ENCODE data around the gene TBC1D14.

TBC1D14 gene

GRCh38 chr4:7007142-7007907 lies 97.7 kb downstream of the TBC1D14 start:
- H3K4me1 ChIP-seq: 0 out of 2 replicates have a peak, but pooled peaks cover 1% of the 10 kb centered on the region
- H3K9me3 ChIP-seq: no peaks in the 10 kb centered on the region
- no peaks in the 10 kb centered on the region for H3K27me3 ChIP-seq
- TF ChIP-seq, protein P1, sequence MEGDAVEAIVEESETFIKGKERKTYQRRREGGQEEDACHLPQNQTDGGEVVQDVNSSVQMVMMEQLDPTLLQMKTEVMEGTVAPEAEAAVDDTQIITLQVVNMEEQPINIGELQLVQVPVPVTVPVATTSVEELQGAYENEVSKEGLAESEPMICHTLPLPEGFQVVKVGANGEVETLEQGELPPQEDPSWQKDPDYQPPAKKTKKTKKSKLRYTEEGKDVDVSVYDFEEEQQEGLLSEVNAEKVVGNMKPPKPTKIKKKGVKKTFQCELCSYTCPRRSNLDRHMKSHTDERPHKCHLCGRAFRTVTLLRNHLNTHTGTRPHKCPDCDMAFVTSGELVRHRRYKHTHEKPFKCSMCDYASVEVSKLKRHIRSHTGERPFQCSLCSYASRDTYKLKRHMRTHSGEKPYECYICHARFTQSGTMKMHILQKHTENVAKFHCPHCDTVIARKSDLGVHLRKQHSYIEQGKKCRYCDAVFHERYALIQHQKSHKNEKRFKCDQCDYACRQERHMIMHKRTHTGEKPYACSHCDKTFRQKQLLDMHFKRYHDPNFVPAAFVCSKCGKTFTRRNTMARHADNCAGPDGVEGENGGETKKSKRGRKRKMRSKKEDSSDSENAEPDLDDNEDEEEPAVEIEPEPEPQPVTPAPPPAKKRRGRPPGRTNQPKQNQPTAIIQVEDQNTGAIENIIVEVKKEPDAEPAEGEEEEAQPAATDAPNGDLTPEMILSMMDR (IDR thresholded peaks at IDR 0.05; ENCODE audit: low read depth, low read length): no peak
- no peak for DNase-seq
- H3K4me3 ChIP-seq (ENCODE audit: low read depth, low read length): no peak overlapping the region
- peaks cover 63% of the 10 kb centered on the region for H3K36me3 ChIP-seq

DNA sequence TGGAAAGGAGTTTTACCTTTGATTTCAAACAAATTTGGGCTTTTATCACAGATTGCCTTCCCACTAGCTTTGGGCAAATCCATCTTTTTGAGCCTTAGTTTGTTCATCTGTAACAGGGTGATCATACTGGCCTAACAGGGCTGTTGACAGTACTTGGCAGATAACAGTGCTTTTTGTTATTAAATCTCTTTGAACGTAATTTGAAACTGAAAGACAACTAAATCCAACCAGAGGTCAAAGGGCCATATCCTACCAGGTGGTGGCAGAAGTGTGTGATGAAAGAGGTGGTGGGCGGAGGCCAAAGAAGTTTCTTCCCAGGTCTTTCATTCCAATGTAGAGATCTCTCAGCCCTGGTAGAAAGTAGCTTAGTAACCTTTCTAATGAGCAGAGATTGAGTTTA lies 98.3 kb downstream of the TBC1D14 start:
- no peaks in the 10 kb centered on the region for H3K27me3 ChIP-seq
- H3K36me3 ChIP-seq: peaks cover 63% of the 10 kb centered on the region
- H3K4me3 ChIP-seq (ENCODE audit: low read depth, low read length): no peak overlapping the region
- DNase-seq: no peak
- no peaks in the 10 kb centered on the region for H3K9me3 ChIP-seq
- TF ChIP-seq, protein P1 (IDR thresholded peaks at IDR 0.05; ENCODE audit: low read depth, low read length): no peak
- peaks cover 3% of the 10 kb centered on the region for H3K4me1 ChIP-seq

DNA sequence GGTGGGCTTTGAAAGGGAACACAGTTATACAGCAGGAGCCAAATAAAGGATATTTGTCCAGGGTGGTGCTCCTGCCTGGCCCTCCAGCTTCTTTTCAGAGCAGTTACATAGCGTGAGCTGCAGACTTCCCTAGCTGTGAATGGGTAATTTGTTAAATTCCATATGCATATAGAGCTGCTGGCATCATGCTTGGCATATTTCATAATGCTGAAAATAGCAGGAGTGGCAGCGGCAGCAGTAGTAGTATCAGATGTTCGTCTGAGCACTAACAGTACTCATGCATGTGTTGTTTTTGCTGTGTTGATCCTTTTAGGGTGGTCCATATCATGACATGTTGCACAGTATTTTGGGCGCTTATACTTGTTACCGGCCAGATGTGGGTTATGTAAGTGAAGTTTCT lies 99.9 kb downstream of the TBC1D14 start:
- H3K36me3 ChIP-seq: peaks cover 64% of the 10 kb centered on the region

GRCh38 chr4:7013175-7013574 lies 103.5 kb downstream of the TBC1D14 start:
- Histone ChIP-seq H3K4me1 (peaks cover 9% of the 10 kb centered on the region), H3K27me3 (no peaks in the 10 kb centered on the region), H3K9me3 (no peaks in the 10 kb centered on the region), H3K36me3 (peaks cover 66% of the 10 kb centered on the region), H3K4me3 (ENCODE audit: low read depth, low read length) (no peak overlapping the region)
- TF ChIP-seq, protein P1 (IDR thresholded peaks at IDR 0.05; ENCODE audit: low read depth, low read length): no peak
- peak; percentile 82 for DNase-seq

More for the DNA sequence above, 99.9 kb downstream of the TBC1D14 start:
- Histone ChIP-seq H3K4me1 (peaks cover 9% of the 10 kb centered on the region), H3K9me3 (no peaks in the 10 kb centered on the region), H3K4me3 (ENCODE audit: low read depth, low read length) (no peak overlapping the region), H3K27me3 (no peaks in the 10 kb centered on the region)
- no peak for DNase-seq
- TF ChIP-seq, protein P1 (IDR thresholded peaks at IDR 0.05; ENCODE audit: low read depth, low read length): no peak

DNA sequence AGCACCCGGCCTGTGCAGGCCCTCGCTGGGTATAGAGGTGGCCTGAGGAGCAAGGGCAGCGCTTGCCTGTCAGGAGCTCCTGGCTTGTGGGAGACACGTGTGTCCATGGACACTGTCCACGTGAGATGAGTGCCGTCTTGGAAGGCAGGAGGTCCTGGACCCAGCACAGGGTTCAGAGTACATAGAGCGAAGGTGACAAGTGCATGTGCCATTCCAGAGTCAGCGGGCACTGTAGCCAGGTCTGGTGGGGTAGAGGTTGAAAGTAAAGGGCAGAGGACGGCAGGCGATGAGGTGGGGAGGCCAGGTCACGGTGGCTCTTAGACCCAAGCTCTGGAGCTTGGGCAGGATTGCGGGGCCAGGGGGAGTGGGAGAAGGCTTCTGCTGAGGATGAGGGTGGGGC lies 105.2 kb downstream of the TBC1D14 start:
- TF ChIP-seq, protein P1 (IDR thresholded peaks at IDR 0.05; ENCODE audit: low read depth, low read length): no peak
- peaks cover 60% of the 10 kb centered on the region for H3K36me3 ChIP-seq
- no peaks in the 10 kb centered on the region for H3K9me3 ChIP-seq
- no peak overlapping the region for H3K4me3 ChIP-seq (ENCODE audit: low read depth, low read length)
- no peaks in the 10 kb centered on the region for H3K27me3 ChIP-seq
- DNase-seq: no peak
- peaks cover 9% of the 10 kb centered on the region for H3K4me1 ChIP-seq

DNA sequence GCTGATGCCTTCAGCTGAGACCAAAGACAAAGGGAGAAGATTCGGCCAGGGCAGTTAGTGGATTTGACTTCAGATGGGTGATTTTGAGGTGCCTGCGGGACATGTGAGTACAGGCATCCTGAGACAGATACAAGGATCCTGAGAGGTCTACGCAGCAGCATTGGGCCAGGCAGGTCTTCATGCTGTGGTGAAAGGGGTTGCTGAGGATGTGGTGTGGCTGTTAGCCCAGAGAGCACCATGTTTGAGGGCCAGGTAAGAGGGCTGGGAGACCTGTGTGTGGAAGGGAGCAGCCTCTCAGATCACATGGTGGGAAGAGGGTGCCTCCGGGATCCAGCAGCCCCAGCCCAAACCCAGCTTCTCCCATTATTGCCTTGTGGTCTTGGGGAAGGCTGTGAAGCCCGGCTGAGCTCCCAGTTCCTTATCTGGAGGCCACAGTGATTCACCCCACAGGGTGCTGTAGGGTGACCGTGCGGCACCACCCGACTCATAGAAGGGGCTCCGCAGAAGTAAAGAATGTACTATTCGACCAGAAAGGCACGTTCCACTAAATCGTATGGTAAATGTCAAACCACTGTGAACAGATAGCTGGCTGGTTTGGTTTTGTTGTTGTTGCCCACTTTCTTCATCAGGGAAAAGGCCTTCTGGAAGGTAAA lies 105.9 kb downstream of the TBC1D14 start:
- Histone ChIP-seq H3K4me3 (ENCODE audit: low read depth, low read length) (no peak overlapping the region), H3K36me3 (peaks cover 55% of the 10 kb centered on the region)

More for the DNA sequence above, 105.9 kb downstream of the TBC1D14 start:
- no peaks in the 10 kb centered on the region for H3K9me3 ChIP-seq
- H3K27me3 ChIP-seq: no peaks in the 10 kb centered on the region
- TF ChIP-seq, protein P1 (IDR thresholded peaks at IDR 0.05; ENCODE audit: low read depth, low read length): no peak
- H3K4me1 ChIP-seq: peaks cover 9% of the 10 kb centered on the region
- no peak for DNase-seq

Measured in BE2C (cell line).